HG03066 (cell line): Measurements from ENCODE around the gene ST3GAL5.

Experiments
- ATAC-seq: cut with Tn5 transposase; IDR thresholded peaks from one replicate; pipeline ENCODE4 v1.9.1; 2021; ENCODE audit warnings: low read depth; ENCODE audit not compliant: unreplicated experiment

ST3GAL5 gene

DNA sequence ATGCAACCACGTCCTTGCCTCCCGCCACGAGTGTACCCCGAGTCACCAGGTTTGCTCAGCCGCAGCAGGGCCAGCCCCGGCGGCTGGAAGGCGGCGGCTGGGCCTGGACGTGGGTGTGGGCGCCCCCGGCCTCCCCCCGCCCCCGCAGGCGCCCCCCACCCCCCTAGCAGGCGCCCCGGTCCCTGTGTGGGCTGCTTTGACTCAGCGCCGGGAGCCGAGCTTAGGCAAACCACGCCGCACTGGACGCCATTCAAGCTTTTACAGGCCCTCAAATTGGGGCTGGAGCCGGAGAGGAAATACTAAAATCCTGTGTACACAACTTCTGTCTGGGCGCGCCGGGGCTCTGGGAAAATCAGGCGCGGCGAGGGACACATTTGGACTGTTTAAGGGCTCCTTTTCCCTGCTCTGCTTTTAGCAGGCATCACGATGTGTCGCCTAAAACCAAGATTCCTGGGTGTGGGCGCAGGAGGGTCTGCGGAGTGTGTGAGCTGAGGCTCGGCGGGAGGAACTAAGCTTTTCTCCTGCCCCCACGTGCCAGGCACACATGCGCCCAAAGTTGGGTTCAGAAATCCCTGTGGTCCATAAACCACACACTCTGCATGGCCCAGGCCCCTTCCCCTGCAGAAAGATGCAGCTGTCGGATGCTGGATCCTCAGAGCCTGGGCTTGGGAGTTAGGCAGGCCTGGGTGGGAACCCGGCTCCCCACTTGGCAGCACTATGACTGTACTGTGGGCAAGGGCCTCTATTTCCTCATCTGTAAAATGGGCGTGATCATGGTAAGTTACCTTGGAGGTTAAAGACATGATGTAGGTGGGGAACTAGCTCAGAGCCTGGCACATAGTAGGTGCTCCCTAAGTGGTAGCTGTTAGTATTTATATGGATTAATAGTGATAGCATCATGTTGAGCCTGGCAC is 77.4 kb downstream of the ST3GAL5 start:
- ATAC-seq, result no peak

DNA sequence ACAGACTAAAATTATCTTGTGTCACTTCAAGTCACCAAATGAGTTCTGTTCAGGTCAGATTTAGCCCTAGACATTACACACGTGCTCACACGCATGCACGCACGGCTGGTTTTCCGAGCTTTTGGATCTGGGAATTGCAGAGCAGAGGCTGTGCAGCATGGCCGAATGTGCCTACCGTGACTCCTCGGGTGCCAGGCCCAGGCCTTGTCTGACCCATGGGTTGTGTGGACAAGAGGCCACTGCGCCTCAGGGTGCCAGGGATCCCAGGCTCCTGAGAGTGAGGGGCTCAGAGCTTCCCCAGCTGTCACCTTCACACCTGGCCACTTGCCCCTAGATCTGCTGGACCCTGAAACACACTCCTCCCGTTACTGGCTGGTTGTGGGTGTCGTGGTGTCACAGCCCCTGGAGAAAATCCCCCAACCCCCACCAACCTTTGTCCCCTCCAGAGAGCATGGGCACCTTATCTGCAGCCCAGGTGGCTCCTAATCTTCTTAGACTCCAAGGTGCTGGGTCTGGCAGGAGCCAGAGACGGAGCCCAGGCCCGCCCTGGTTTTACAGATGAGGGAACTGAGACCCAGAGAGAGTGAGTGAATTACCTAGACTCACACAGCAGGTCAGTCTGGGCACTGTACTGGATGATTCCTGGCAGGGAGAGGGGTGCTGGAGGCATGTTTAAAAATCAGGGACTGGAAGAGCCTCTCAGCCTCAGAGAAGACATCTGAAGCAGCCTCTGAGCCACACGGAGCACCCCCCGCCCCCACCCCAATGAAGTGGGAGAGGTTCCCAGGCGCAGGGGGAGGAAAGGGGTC is 78.2 kb downstream of the ST3GAL5 start:
- no peak for ATAC-seq

DNA sequence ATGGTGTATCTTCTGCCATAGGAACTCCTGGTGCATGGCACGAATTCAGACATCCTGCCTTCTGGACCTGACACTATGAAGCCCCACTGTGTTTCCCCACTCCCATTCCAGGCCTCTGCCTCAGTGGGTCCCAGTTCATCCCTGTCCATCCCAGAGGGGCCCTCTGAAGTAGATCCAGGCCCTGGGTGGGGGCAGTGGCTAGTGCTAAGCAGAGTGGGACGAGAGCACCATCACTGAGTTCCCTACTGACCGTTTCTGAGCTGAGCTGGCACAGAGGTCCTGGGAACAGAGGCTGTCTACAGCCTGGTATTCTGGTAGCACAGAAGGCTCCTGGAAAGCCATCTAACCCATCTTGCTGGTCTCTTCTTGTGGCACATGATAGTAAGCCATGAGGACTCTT is 81.0 kb downstream of the ST3GAL5 start:
- no peak for ATAC-seq

DNA sequence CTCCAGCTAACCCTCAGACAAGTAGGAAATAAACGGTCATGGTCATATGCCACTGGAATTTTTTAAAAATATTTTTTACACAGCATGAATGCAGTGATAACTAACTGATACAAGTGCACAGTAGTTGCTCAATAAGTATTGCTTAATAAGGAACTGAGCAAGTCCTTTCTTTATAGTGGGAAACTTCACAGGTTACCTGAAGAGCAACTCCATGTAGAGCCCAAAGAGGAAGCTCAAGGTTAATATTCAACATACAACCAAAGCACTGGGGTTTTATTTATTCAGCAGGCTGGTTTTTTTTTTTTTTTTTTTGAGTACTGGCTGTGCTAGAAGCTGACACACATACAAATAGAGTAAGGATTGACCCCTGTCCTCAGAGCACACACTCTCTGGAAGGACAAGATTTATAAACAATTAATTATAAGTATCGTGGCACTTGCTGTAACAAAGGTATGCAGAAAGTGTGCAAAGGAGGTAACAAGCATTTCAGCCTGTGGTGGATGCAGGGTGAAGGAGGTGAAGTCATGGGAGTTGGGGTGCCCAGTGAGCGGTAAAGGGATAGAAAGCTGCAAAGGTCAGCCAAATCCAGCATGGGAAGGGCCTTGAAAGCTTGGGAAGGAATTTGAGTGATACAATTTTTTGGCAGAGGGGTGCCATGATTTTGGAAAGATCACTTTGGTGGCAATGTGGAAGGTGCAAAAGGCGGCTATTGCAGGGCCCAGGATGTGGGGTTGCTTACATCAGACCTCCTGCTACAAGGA is 82.3 kb downstream of the ST3GAL5 start:
- ATAC-seq, result no peak

DNA sequence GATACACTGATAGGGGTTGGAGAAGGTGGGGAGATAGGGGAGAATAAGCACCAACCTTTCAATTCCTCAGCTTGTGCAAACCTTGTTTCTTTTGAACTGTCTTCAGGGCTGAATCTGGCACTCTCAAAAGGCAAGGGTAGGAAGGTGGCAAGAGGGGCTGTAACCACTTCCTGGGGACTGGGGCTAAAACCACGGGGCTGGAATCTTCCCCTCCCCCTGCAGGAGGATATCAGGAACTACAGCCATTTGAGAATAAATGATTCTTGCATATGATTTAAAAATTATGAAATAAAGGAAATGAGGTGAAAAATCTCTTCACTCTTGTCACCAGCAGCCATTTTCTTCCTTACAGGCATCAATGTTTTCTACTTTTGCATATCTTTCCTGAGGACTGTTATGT is 84.2 kb downstream of the ST3GAL5 start:
- ATAC-seq, result no peak

DNA sequence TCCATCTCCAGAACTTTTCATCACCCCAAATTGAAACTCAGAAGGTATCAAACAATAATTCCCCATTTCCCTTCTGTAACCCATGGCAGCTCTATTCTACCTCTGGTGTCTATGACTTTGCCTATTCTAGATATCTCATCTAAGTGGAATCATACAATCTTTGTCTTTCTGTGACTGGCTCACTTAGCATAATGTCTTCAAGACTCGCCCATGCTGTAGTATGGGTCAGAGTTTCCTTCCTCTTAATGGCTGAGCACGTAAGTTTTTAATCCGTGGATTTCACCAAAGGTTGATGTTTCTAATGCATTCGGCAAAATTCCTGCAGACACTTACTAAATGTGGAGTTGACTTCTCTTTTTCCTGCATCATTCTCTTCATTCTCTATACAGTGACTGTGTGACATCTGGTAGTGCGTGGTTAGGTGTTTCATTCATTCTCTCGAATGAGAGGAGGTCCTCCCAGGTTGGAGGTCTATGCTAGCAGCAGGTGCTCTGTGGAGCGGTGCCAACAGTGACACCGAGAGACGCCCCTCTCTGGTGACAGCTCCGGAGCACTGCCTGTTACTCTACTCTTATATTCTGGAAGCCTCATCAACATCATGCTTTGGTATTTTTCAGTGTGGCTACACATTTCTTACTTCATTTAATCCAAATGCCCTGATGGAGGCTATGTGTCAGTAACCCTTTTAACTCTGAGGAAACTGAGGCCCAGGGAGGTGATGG is 84.9 kb downstream of the ST3GAL5 start:
- ATAC-seq, result no peak

DNA sequence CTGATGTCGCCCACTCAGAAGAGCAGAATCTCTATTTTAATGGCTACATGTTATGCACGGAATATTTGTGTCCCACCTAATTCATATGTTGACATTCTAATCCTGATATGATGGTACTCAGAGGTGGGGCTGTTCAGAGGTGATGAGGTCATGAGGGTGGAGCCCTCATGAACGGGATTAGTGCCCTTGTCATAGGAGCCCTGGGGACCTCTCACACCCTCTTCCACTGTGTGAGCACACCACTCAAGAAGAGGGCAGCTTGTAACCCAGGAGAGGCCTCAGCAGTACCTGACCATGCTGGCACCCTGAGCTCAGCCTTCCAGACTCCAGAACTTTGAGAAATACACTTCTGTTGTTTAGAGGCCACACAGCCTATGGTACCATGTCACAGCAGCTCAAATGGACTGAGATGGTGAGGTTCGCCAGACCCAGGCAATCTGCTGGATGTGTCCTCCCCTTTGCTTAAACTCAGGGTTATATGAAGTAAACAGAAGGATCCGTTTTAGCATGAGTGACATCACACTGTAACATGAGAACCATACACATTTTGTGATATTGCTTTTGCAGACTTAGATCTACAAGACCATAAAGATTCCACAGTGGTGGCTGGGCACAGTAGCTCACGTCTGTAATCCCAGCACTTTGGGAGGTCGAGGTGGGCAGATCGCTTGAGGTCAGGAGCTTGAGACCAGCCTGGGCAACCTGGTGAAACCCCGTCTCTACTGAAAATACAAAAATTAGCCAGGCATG is 86.3 kb downstream of the ST3GAL5 start:
- ATAC-seq, result no peak

DNA sequence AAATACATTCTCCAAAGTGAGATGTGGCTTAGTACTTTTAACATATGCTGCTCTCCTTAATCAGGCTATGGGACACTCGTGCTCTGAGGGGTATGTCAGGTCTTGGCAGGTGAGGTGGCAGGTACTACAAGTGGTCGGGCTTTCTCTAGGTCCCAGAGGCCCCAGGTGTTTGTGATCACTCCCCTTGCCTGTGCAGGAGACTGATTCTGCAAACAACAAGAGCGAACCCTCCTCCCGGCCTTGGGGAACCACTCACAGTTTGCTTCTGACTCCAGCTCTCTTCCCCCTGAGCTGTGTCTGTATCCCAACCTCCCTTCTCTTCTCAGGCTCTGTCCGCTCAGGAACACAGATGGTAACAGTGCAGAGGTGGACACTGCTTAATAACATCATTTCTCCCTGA is 86.9 kb downstream of the ST3GAL5 start:
- no peak for ATAC-seq

DNA sequence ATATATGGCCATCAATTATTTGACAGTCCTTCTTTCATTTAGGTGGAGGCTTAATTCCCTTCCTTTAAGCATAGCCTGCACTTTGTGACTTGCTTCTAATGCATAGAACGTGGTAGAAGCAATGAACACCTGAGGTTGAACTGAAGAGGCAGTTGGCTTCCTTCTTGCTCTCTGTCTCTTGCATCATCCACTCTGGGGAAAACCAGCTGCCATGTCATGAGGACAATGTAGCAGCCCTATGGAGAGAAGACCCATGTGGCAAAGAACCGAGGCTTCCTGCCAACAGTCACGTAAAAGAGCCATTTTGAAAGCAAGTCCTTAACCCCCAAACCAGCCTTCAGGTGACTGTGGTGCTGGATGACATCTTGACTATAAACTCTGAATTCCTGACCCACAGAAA is 88.2 kb downstream of the ST3GAL5 start:
- no peak for ATAC-seq

DNA sequence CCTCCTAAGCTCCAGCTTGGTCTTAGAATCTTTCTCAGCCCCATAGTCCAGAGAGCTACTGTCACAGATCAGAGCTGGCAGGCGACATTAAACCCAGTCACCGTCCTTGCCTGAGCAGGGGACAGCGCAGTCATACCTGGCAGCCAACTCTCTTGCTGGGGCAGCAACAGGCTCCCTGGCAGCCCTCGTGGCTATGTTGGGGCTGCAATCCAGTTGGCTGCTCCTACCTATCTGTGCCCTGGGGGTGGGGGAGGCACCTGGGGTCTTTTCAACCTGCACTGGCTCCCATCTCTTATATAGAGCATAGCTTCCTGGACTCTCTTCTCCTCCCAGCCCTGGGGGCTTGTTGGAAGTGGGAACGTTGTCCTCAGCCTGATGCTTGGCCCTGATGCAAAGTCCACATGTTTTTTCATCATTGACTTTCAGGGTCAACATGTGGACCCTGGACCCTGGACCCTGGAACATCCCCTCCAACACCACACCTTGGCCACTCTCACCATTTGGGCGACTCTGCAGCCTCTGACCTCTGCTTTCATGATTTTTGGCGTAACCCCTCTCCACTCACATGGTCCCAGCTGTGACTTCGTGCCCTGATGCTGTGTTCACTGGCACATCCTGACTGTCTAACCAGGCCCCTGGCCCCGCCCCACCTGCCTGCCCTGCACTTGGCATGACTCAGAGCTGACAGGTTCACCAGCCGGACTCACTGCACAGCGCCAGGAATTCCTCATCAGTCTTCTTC is 89.4 kb downstream of the ST3GAL5 start:
- no peak for ATAC-seq

DNA sequence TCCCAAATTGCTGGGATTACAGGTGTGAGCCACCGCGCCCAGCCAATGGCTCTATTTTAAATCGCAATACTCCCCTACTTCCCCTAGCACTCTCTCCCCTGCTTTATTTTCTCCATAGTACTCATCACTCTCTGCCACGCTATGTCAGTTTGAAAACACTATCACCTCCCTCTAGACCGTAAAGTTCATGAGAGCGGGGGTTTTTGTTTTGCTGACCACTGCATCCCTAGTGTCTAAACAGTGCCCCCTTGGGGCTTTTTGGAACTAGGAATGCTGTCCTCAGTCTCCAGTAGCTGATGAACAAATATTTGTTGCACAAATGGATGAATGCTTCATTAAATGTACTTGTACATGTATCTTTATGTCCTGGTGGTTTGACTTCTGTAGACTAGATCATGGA is 90.9 kb downstream of the ST3GAL5 start:
- no peak for ATAC-seq

DNA sequence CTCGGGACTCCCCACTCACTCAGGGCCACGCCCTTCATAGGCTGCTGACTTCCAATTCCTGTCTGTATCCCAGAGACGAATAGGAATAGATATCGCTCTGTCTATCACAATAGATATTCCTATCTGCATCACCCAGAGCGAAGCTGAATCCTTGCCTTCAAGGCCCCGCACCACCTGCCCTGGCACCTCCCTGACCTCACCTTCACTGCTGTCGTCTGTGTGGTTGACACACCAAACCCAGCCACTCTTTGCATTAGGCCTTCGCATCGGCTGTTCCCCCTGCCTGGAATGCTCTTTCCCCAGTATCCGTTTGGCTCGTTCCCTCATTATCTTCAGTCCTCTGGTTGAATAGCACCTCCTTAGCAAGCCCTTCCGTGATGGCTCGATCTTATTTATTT is 91.5 kb downstream of the ST3GAL5 start:
- ATAC-seq, result no peak

DNA sequence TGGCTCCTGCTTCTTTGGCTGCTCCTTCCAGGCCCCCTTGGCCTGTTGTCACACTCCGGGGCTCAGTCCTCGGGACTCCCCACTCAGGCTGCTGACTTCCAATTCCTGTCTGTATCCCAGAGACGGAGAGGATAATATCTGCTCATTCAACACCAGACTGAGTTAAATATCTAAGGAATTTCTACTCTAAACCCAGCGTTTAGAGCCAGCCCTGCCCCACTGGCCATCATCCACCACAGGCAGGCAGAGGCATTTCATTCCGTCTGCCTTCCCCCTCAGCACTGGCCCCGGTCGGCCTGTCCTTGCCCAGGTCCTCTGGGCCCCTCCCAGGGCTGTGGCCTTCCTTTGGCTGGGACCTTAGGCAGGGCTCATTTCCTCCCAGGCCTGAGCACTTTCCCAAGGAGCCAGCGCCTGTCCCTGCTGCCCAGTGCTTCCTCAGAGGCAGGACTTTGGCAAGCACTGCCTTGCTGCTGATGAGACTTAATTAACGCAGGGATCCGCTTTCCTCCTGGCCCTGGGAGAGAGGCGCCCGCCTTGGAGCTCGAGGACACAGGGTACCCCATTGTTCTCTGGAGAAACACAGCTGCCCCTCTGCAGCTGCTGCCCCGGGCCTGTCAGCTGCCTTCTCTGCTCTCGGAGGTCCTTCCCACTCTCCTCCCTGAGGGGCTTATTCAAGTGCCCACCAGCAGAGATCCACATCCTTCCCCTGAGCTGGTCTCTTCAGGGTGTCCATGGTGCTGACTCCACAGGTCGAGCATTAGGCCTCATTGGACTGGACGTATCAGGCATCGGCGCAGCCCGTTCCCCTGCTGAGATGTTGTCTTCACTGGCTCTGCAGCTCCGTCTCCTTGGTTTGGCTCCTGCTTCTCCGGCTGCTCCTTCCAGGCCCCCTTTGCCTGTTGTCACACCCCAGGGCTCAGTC is 92.2 kb downstream of the ST3GAL5 start:
- no peak for ATAC-seq

DNA sequence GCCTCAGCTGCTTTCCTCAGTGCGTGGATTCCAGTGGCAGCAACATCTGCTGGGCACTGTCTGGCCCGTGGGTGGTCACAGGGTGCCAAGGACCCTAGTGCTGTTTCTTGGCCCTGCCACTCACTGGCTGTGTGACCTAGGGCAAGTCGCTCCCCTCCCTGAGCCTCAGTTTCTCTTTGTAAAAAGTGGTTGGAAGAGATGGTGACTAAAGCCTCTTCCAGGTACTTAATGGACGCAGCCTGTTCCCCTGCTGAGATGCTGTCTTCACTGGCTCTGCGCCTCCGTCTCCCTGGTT is 92.8 kb downstream of the ST3GAL5 start:
- no peak for ATAC-seq

DNA sequence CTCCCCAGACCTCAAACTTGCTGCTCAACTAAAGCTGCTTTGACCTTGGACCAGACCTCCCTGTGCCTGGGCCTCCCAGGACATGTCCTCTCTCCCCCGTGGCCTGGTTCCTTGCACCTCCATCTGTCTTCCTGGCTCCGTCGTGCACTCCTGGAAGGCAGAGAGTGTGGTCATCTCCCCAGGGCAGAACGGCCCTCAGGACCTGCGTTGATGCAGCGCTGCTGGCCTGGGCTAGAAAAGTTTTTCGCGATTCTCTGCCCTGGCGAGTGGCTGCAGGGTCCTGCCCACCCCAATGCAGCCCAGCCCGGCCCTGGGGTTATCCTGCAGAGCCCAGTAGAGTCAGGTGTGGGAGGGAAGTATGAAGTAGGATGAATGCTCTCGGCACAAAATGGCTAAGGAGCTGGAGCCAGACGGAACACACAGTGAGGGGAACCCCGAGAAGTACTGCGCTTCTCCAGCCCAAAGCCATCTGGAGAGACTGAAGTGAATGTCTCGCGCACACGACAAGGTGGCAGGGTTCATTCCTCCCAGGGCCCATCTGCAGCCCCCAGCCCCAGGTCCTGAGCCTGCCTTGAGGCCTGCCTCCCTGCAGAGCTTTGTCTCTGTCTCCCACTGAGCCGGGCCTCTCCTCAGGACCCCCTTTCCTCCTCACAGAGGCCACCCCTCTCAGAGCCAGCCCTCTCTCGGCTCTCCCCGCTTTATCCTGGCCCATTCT is 93.3 kb downstream of the ST3GAL5 start:
- ATAC-seq, result no peak

DNA sequence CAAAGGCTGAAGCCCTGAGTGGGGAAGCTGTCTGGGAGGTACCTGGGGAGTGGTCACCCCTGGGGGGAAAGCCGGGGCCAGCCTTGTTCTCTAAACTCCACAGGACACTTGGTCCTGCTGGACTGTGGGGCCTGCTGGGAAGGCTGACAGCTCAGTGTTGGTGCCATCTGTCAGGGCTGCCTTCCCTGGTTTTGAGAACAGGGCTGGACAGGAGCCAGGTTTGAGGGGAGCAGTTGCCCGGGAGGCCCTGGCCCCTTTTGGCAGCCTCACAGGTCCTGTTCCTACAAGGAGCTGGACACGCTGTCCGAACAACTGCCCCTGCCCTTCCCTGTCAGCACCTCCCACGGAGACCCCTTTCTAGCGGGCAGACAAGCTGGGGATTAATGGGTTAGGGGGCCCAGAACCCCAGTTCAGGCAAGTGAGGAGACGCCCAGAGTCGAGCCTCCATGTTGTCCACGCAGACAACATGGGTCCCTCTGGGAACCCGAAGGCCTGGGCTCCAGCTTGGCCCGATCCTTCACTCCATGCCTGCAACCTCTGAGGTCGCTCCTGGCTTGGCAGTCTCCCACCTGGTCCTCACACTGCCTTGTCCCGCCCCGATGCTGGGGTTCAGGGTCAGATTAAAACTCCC is 94.2 kb downstream of the ST3GAL5 start:
- ATAC-seq, result no peak

DNA sequence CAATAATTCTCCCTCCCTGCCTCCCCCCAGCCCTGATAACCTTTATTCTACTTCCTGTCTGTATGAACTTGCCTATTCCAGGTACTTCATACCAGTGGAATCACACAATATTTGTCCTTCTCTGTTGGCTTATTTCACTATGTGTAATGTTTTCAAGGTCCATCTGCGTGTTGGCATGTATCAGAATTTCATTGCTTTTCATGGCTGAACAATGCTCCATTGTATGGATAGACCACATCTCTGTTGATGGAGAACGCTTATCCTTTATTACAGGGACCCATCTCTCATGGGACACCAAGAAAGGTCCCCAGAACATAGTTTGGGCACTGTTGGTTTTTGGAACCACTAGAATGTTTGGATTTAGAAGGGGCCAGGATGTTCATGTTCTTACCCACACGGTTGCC is 94.8 kb downstream of the ST3GAL5 start:
- ATAC-seq, result no peak
